Thymus (tissue), 14 donors: ENCODE results near the gene CLCN4. TPM values are rescaled to one million over a fixed set of nuclear protein-coding genes. Genes with fewer than 3 reads are reported as not detected.

Experiments
- DNase-seq, 9 donors: peaks; one replicate each; pipeline ENCODE4 v3.0.0-alpha.2; 2013; ENCODE audit warnings: low spot score in 9 of 9, low read depth in 6 of 9, missing footprints in 1 of 9
- H3K27ac ChIP-seq, 2 donors: one replicate each; pipeline ENCODE4 v1.5.1; 2013; ENCODE audit warnings: control low read depth in 1 of 2, low read depth in 1 of 2, low read length in 1 of 2, mild to moderate bottlenecking in 1 of 2, moderate library complexity in 1 of 2
- H3K27me3 ChIP-seq, 2 donors: one replicate each; pipeline ENCODE4 v1.5.1; 2013; ENCODE audit warnings: low read length in 1 of 2; ENCODE audit not compliant: control insufficient read depth in 2 of 2, insufficient read depth in 1 of 2
- H3K36me3 ChIP-seq, 2 donors: one replicate each; pipeline ENCODE4 v1.5.1; 2013; ENCODE audit warnings: low read length in 1 of 2, mild to moderate bottlenecking in 1 of 2, moderate library complexity in 1 of 2; ENCODE audit not compliant: control insufficient read depth in 2 of 2, insufficient read depth in 2 of 2
- H3K4me1 ChIP-seq, 2 donors: one replicate each; pipeline ENCODE4 v1.5.1; 2013; ENCODE audit warnings: low read length in 2 of 2; ENCODE audit not compliant: control insufficient read depth in 2 of 2, insufficient read depth in 2 of 2
- H3K4me3 ChIP-seq, 2 donors: one replicate each; pipeline ENCODE4 v1.5.1; 2013; ENCODE audit warnings: low read length in 2 of 2, control low read depth in 1 of 2, mild to moderate bottlenecking in 1 of 2
- H3K9me3 ChIP-seq, 2 donors: one replicate each; pipeline ENCODE4 v1.5.1; 2013; ENCODE audit warnings: low read length in 1 of 2, mild to moderate bottlenecking in 1 of 2; ENCODE audit not compliant: control insufficient read depth in 2 of 2, insufficient read depth in 1 of 2
- WGBS: extraction: QIAGEN DNeasy Blood & Tissue Kit; methylation state at CpG from one replicate; pipeline ENCODE4 v1.1.7; 2013; 5-methylcytosine and 5-hydroxymethylcytosine counted together
- long read RNA-seq, 10 donors: transcript quantifications; one replicate each; lab custom pipeline, GENCODE V29; 2026
- polyA plus RNA-seq: library from polyadenylated mRNA; stranded (reverse); fragments of 200-250 nt; gene quantifications from one replicate; pipeline ENCODE4 v1.2.3, GENCODE V29; 2013
- total RNA-seq: library from RNA; stranded (reverse); fragments of 120-200 nt; gene quantifications from one replicate; pipeline ENCODE4 v1.2.4, GENCODE V29; 2013
- donor health status: healthy.

Gene CLCN4
- total RNA-seq (2.2 TPM), polyA plus RNA-seq (2.6 TPM)
- long read RNA-seq, donor 1 = 0 reads
- long read RNA-seq, donor 2 = 0 reads
- long read RNA-seq, donor 3 = 0 reads
- long read RNA-seq, donor 4 = 0 reads
- long read RNA-seq, donor 5 = 0 reads
- long read RNA-seq, donor 6 = 0 reads
- long read RNA-seq, donor 7 = 0 reads
- long read RNA-seq, donor 8 = 0 reads
- long read RNA-seq, donor 9, full-length matches to known transcripts = 1 of 1 reads
- long read RNA-seq, donor 9, partial matches to known transcripts = 0 of 1 reads
- long read RNA-seq, donor 9, other reads (novel, unspliced or antisense) = 0 of 1 reads
- long read RNA-seq, donor 10, full-length matches to known transcripts = 1 of 1 reads
- long read RNA-seq, donor 10, partial matches to known transcripts = 0 of 1 reads
- long read RNA-seq, donor 10, other reads (novel, unspliced or antisense) = 0 of 1 reads

DNA sequence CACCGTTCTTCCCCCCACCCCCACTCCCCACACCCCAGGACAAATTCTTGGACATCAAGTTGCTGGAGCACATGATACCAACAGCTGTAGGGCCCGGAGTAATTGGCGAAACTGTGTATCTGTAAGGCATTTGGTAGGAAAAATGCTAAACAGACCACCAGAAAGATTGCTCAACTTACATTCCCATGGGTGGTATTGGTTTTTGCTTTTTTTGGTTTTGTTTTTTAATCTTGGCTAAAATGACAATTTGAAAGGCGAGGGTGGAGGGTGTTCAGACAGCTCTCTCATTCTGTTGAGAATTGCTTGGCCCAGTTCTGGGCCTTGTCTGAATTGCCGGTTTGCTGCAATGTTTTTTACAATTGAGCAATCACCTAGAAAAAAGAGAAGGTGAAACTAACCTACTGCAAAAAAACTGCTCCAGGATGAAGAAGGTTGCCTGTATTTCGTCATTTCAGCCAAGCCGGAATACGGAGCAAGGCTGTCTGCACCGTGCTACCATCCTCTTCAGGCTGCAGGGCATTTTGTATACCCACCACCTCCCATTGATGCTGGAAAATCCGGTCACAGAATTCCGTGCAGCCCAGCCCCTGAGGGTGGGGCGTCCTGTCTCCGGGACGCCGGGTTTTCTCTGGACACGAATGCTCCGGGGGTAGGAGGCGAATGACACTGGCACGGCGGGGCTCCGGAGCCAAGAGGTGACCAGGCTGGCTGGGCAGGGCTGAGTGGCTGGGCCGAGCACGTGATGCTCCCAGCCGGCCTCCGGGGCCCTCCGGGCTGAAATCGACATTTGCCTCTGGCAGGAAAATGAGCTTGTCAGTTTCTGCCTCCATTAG lies at the start of gene CLCN4:
Gene CLCN4, plus strand, starts transcription at position 777 of the 833 bp plus-strand sequence. CDS start 28,058 bp downstream, outside the sequence.
- peaks cover 0 to 59% of the 10 kb centered on the region in 2 donors for H3K27me3 ChIP-seq
- DNase-seq = no peak
- peak within 1 kb of the TSS in 1 of 2 donors; percentile 13 for H3K4me3 ChIP-seq
- H3K27ac ChIP-seq = peak within 1 kb of the TSS; percentile 19 to 57
- H3K36me3 ChIP-seq = no peaks in the 10 kb centered on the region
- 19% methylated on average over 27 of the region's 27 CpGs for WGBS
- H3K4me1 ChIP-seq = no peaks in the 10 kb centered on the region
- no peaks in the 10 kb centered on the region for H3K9me3 ChIP-seq

DNA sequence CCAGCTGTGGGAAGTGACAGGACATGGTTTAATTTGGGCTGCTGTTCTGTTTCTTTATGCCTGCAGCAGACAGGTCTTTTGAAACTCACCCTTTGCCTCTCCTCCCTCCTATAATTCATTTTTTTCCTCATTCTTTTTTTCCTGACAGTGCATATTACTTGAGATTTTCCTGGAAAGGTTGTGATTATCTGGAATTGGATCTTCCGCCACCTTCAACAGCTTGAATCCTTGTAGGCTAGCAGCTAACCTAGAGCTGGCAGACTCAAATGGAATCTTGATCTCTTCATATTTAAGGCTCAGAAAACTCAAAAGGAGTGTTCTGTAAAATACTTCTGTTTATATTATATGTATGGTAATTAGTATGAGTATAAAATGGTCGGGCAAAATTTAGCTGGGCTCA lies 49.3 kb upstream of the CLCN4 start:
- 96% methylated on average over 2 of the region's 2 CpGs for WGBS
- H3K36me3 ChIP-seq = peaks cover 3 to 5% of the 10 kb centered on the region in 2 donors
- H3K27ac ChIP-seq = peak overlapping the region; percentile 88 to 94
- H3K4me1 ChIP-seq = peaks cover 18 to 56% of the 10 kb centered on the region in 2 donors
- no peak overlapping the region for H3K4me3 ChIP-seq
- DNase-seq = no peak
- H3K27me3 ChIP-seq = no peaks in the 10 kb centered on the region
- H3K9me3 ChIP-seq = no peaks in the 10 kb centered on the region

DNA sequence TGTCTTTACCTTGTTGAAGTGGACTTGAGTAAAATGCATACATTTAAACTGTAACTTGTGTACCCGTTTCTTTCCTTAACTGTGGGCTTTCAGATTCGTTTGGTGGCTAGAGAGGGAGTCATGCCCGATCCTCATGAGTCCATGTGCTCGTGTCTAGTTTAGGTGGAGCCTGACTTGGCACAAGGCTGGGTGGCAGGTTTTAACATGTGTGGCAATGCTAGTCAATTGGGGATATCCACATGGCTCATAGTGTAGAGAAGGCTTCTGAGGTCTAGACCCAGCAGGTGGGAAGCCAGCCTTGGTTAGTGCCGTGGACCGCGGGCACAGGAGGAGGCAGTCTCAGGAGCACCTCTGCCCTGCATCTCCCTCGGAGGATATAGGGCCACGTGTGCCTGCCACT lies 48.5 kb upstream of the CLCN4 start:
- Histone ChIP-seq H3K4me1 (peaks cover 18 to 56% of the 10 kb centered on the region in 2 donors), H3K36me3 (peaks cover 0 to 3% of the 10 kb centered on the region in 2 donors), H3K9me3 (no peaks in the 10 kb centered on the region), H3K27ac (peak overlapping the region; percentile 6 to 42), H3K4me3 (no peak overlapping the region), H3K27me3 (no peaks in the 10 kb centered on the region)
- peak in 1 of 9 donors; percentile 50 for DNase-seq
- WGBS = 48% methylated on average over 9 of the region's 9 CpGs

DNA sequence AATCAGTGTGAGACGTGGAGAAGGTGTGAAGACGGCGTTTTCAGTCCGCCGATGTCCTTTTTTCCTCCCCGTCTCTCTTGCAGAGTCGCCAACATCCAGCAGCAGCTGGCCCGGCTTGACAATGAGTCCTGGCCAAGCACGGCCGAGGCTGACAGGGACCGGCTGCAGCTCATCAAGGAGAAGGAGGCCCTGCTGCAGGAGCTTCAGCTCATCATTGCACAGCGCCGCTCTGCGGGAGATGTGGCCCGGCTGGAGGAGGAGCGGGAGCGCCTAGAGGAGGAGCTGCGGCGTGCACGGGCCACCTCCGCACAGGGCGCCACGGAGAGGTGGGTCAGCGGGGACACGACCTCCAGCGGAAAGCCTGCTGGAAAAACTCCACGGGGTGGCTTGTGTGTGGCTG lies 47.1 kb upstream of the CLCN4 start:
- Histone ChIP-seq H3K4me1 (peaks cover 18 to 56% of the 10 kb centered on the region in 2 donors), H3K4me3 (no peak overlapping the region), H3K36me3 (no peaks in the 10 kb centered on the region), H3K27ac (peak overlapping the region in 1 of 2 donors; percentile 82), H3K27me3 (no peaks in the 10 kb centered on the region), H3K9me3 (no peaks in the 10 kb centered on the region)
- no peak for DNase-seq
- WGBS = 97% methylated on average over 27 of the region's 27 CpGs

DNA sequence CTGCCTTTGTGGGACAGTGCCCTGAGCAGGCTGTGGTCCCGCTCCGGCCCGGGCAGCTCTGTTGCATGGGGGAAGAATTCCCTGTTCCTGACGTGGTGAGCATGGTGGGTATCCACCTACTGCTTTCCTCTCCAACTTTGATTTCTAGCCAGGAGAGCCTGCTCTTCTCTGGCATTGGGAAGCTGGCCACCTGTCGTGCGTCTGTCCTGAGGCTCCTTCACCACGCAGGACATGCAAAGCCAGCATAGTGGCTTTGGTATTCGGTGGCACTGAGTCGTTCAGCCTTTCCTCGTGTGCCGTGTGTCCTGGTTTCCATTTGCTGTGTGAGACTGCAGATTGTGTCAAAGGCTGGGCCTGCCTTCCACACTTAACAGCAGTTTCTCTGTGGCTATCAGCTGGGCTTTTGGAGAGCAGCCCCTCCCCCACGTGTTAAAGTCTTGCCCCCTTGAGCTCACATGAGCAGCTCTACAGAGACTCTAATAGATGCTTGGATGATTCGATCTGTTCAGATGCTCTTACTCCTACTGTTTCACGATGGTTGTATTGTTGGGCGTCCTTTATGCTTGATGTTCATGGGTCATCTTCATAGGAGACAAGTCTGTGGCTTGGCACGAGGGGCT lies 46.3 kb upstream of the CLCN4 start:
- Histone ChIP-seq H3K27ac (peak overlapping the region; percentile 82 to 90), H3K4me1 (peaks cover 18 to 56% of the 10 kb centered on the region in 2 donors), H3K4me3 (peak overlapping the region in 1 of 2 donors; percentile 14), H3K27me3 (no peaks in the 10 kb centered on the region), H3K36me3 (no peaks in the 10 kb centered on the region), H3K9me3 (no peaks in the 10 kb centered on the region)
- DNase-seq = no peak
- WGBS = 89% methylated on average over 16 of the region's 16 CpGs

DNA sequence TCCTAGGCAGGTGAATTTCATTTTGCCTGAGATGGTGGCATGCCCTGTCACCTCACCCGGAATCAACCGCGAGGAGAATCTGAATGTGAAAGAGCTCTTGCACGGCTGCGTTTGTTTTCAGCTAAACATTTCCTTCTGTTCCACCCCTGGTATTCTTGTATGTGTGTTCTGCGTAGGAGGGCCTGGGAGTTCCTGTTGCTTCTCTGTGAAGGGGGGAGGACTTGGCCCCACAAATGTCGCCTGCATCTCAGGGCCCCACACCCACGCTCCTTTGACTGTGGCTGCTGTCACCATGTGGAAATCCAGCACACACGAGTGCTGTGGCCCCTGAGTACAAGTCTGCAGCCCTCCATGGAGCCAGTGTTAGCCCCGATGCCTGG lies 45.8 kb upstream of the CLCN4 start:
- no peaks in the 10 kb centered on the region for H3K27me3 ChIP-seq
- H3K4me3 ChIP-seq = peak overlapping the region in 1 of 2 donors; percentile 14
- DNase-seq = peak in 4 of 9 donors; percentile 47 to 84 (median 58)
- H3K4me1 ChIP-seq = peaks cover 18 to 51% of the 10 kb centered on the region in 2 donors
- H3K27ac ChIP-seq = peak overlapping the region; percentile 88 to 90
- 20% methylated on average over 10 of the region's 10 CpGs for WGBS
- H3K9me3 ChIP-seq = no peaks in the 10 kb centered on the region
- no peaks in the 10 kb centered on the region for H3K36me3 ChIP-seq

DNA sequence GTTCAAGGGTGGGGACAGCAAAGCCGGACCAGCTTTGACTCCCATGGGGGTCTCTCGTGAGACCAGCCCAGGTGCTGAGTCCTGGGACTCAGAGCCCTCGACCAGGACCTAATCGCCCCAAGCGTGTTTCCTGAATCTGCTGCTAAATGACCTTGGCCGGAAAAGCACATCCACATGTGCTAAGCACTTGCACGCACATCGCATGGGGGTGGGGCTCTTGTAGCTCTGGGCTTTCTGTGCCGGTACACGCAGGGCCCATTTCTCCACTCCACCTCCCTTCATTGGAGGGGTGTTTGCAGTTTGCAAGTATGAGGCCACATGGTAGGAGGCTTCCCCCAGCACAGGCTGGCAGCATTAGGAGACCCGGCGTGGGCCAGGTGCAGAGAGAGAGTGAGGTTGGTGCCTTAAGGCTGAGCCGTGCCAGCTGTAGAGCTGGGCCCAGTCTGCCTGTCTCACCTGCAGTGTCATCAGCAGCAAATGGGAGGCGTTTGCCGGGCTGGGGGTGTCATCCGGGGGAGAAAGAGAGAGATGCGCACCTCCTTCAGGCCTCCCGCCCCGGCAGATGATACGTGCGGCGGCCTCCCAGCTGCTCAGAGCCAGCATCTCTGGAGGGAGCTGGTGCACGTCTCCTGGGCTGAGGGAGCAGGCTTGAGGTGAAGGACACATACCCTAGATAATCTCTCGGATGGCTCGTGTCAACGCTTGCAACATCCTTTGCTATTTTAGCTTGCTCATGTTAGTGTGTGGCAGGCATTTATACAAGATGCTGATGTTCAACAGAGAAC lies 45.2 kb upstream of the CLCN4 start:
- no peak overlapping the region for H3K4me3 ChIP-seq
- H3K4me1 ChIP-seq = peaks cover 18 to 50% of the 10 kb centered on the region in 2 donors
- H3K9me3 ChIP-seq = no peaks in the 10 kb centered on the region
- no peaks in the 10 kb centered on the region for H3K36me3 ChIP-seq
- no peaks in the 10 kb centered on the region for H3K27me3 ChIP-seq
- peak overlapping the region; percentile 88 to 90 for H3K27ac ChIP-seq
- WGBS = 40% methylated on average over 26 of the region's 26 CpGs
- DNase-seq = peak in 5 of 9 donors; percentile 45 to 90 (median 70)

DNA sequence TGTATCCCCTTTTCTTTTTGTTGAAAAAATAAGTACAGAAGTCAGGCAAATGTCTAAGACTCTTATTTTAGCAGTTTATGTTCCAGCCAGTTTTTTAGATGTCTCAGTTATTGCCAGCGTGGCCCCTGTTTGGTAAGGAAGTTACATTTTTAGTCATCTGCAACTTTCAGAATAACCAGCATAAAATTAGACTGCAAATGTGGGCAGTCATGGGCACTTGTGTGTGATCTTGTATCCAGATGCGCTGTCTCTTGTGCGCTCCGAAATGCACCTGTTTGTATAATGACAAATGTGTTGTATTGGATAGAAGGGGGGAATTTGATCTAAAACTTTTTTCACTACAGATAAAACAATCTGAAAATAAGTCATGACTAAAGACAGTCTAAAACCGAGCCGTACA lies 44.3 kb upstream of the CLCN4 start:
- H3K4me1 ChIP-seq = peaks cover 18 to 41% of the 10 kb centered on the region in 2 donors
- no peaks in the 10 kb centered on the region for H3K27me3 ChIP-seq
- DNase-seq = no peak
- H3K4me3 ChIP-seq = no peak overlapping the region
- peaks cover 0 to 5% of the 10 kb centered on the region in 2 donors for H3K9me3 ChIP-seq
- H3K36me3 ChIP-seq = peaks cover 0 to 4% of the 10 kb centered on the region in 2 donors
- H3K27ac ChIP-seq = no peak overlapping the region
- WGBS = 87% methylated on average over 6 of the region's 6 CpGs
